Activated CD8-positive, alpha-beta memory T cell treated with anti-CD3 and anti-CD28 coated beads for 36 hours (primary cell): ENCODE data around the gene SLC16A11. TPM values are rescaled to one million over a fixed set of nuclear protein-coding genes. Genes with fewer than 3 reads are reported as not detected.

Source experiments
- CTCF ChIA-PET: fragments of 350-600 bp; sonication (Branson Sonifier 250); formaldehyde crosslinking; loops from one replicate; lab custom pipeline; 2021; ENCODE audit warnings: antibody characterized with exemption; lab: Charles Lee
- POLR2A ChIA-PET: fragments of 350-600 bp; sonication (Branson Sonifier 250); formaldehyde crosslinking; loops from one replicate; lab custom pipeline; 2021; ENCODE audit warnings: antibody characterized with exemption; lab: Charles Lee
- total RNA-seq, 2 experiments: library from RNA; stranded (reverse); gene quantifications; one replicate each; pipeline ENCODE4 v1.2.3, GENCODE V29; 2021

The SLC16A11 gene
- total RNA-seq, 2 experiments from 2014 or later, result 1.9 to 2.3 TPM

DNA sequence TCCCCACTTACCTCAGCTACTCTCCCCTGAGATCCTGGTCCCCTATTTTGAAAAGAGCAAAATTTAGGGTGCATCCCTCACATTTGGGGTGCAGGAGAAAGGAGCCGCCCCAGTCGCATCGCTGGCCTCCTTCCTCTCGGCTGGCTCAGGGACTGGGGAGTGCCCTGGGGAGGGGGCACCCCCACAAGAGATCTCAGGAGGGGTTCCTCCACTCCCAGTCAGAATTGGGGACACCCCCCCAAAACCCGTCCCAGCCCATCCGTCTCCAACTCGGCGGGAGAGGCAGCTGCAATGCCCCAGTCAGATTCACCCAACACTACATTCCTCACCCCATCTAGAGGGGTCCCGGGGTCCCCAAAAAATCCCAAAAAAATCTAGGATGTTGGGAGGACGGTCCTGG lies 24.5 kb downstream of the SLC16A11 start:
- CTCF ChIA-PET, result interaction anchor here (1.3 to 1.5 kb wide), 3 partner anchors 14 to 105 kb away, joined by 3 to 5 read pairs (median 4); no protein-coding TSS in a partner anchor

DNA sequence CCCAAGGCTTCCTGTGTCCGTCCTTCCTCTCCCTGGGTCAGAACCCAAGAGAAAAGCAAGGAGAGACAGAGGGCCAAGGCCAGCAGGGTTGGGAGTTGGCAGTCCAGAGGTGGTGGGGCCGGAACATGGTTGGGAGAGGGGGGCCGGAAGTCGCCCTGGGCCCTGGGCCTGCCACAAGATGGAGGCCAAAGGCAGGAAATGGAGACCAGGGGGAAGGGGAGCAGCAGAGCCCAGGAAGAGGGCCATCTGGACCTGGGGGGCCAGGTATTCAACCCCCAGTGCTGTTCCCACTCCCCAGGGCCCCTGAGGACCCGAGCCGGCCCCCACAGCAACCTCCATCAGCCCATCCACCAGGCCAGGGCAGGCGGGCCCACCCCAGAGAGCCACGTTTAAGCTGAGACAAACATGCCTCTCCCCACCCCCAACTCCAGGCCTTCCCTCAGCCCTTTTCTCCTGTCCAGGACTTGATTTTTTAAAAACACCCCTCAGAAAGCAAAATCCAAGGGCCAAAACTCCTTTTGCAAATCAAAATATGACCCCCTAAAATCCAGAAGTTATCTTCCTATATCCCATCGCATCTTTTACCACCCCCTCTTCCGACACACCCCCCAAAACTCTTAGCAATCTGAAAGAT lies 25.4 kb downstream of the SLC16A11 start:
- POLR2A ChIA-PET, result no interaction called here
- CTCF ChIA-PET, result interaction anchor here (0.7 to 1.5 kb wide), 4 partner anchors 13 to 316 kb away, joined by 3 to 5 read pairs (median 4); no protein-coding TSS in a partner anchor

More for the DNA sequence above, 24.5 kb downstream of the SLC16A11 start:
- POLR2A ChIA-PET, result no interaction called here

DNA sequence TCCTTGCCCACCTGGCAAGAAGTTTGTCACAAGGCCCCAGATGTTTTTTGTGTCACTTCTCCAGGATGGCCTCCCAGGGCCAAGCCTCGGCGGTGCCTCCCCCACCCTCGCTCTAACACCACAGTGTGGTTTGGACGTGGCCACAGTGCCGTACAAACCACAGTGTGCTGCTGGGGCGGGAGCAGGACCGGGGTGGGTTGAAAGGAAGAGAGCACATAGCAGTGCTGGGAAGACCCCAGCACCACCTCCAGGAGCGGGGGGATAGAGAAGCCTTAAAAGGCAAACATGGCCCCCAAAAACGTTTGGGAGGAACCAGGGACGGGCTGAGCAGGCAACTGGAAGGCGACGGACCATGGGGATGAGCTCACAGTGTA lies 26.1 kb downstream of the SLC16A11 start:
- ChIA-PET POLR2A (no interaction called here), CTCF (no interaction called here)

DNA sequence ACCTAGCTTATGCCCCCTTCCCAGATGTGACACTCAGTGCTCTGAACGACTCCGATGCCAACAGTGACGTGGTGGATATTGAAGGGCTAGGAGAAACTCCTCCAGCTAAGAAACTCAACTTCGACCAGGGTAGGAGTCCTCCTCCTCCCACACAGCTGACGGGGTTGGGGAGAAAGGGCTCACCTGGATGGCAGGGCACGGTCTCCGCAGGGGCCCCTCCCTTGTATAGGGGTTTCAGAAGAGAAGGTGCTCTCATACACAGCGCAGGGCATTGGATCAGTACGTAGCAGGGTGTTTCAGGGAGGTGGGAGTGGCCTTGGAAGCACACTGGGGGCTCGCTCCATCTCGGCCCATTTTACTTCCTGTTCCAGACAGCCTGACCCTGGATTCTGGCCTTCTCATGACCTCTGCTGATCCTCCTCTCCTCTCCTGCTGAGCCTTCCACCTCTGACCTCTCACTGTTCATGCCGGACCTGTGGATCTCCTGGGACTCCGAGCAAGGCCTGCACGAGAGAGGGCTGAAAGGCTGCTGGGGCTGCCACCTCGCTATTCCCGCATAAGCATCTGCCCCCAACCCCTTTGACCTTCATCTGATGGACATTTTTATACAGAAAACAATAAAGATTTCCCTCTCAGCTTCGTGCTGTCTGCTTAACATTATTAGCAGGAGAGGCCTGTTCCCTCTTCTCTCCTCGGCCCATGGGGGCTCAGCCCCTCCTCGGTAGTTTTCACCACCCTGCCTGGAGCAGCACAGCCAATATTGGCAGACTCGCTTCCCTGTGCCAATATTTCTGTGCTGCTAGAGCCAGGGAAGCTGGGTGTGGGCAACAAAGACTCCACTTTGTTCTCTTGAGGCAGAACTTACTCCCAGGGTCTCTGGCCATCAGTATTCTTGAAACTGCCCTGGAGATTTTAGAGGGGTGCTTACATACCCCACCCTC lies 26.7 kb downstream of the SLC16A11 start:
- CTCF ChIA-PET, result interaction anchor here (1.8 kb wide), 1 partner anchor 11 kb away, joined by 5 read pairs; no protein-coding TSS in a partner anchor
- POLR2A ChIA-PET, result no interaction called here

DNA sequence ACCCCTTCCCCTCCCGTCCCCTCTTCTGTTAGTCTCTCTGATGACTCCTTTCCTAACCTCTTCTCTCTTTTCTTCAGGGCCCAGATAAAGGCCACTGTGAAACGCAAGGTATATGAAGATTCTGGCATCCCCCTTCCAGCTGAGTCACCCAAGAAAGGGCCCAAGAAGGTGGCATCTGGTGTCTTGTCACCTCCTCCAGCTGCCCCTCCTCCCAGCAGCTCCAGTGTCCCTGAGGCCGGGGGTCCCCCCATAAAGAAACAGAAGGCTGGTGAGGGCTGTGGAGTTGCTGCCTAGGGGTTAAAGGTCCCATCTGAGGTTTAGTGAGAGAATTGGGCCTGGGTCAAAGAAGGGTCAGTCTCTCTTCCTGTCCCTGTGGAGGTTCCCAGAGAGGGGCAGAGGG lies 27.5 kb downstream of the SLC16A11 start:
- POLR2A ChIA-PET, result no interaction called here
- CTCF ChIA-PET, result interaction anchor here (0.7 to 1.8 kb wide), 6 partner anchors 11 to 102 kb away, joined by 3 to 5 read pairs (median 5); partner anchors contain the start of gene SLC16A13

DNA sequence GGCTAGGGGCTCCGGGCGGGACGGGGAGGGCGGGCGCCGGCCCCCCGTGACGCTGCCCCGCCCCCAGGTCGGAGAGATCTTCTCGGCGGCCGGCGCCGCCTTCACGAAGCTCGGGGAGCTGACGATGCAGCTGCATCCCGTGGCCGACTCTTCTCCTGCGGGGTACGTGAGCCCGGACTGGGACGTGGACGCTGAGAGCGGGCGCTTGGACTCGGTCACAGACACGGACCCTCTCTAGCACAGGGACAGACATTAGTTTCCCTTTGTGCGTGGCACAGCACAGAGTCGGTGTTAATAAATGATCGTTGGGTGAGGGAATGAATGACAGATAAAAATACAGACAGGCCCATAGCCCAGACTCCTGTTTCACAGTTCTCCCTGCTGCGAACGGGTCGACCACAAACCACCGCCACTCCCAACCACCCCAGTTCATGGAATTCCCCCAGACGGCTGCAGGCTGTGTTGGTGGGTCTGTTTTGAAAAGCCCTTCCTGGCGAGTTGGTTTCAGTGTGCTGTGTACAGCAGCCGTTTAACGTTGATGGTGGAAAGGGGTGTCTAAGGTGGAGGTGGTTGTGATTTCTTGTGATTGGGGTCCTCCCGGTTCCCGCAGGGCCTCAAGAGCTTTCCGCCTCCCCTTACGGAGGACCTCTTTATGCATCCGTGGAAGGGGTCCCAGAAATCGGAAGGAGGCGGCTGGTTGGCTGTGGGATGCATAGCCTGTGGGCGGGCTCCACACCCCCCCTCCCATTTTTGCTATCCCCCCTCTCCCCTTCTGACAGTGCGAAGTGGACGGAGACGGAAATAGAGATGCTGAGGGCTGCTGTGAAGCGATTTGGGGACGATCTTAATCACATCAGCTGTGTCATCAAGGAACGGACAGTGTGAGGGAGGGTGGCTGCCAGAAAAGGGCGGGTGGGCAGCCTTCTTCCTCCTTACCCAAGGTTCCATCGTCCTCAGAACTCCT lies 28.6 kb downstream of the SLC16A11 start:
- ChIA-PET CTCF (interaction anchor here (0.6 to 2.6 kb wide), 10 partner anchors 11 to 104 kb away, joined by 3 to 7 read pairs (median 4); partner anchors contain the start of gene SLC16A13), POLR2A (interaction anchor here (0.6 to 1.7 kb wide), 3 partner anchors 9 to 21 kb away, joined by 3 to 6 read pairs (median 3); partner anchors contain the start of genes ALOX12 and SLC16A13)

DNA sequence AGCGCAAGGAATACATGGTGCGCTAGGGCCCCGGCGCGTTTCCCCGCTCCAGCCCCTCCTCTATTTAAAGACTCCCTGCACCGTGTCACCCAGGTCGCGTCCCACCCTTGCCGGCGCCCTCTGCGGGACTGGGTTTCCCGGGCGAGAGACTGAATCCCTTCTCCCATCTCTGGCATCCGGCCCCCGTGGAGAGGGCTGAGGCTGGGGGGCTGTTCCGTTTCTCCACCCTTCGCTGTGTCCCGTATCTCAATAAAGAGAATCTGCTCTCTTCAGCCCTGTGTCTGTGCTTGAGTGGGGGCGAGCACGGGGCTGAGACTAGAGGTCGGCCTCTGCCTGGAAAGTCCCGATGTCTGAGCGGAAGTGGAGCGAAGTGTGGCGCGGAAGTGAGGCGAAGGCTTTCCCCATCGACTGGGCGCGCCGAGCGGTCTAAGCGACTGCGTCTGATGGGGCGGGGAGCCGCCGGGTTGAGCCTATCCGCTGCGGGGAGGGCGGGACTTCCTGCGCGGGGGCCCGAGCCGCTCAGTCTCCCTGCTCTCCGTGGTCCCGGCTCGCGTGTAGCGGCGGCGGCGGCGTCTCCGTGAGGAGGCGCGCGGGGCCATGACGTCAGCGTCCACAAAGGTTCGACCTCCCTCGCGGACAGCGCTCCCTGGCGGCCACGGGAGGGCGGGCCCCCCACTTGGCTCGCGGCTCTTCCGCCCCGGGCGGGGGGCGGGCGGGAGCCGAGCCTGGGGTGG lies 29.5 kb downstream of the SLC16A11 start:
- POLR2A ChIA-PET, result interaction anchor here (0.6 to 1.7 kb wide), 2 partner anchors 20 to 21 kb away, joined by 4 to 6 read pairs; partner anchors contain the start of gene SLC16A13

DNA sequence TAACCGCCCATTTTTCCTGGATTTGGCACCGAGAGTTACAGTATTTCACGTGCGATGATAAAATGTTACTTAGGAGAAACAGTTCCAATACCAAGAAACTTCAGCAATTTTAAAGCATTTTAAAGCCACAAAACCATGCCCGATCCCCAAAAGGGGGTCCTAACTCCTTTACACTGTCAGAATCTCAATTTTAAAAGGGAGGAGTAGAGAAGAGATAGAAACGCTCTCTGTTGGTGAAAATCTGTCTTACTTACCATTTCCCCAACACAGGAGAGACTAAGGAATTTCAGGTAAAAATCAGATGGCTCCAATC lies 32.0 kb downstream of the SLC16A11 start:
- ChIA-PET CTCF (interaction anchor here (1.1 to 1.9 kb wide), 4 partner anchors 10 to 180 kb away, joined by 3 to 10 read pairs (median 4); partner anchors contain the start of gene BCL6B), POLR2A (interaction anchor here (1.7 kb wide), 1 partner anchor 24 kb away, joined by 4 read pairs; the partner anchor contains the start of gene SLC16A13)

More for the DNA sequence above, 29.5 kb downstream of the SLC16A11 start:
- CTCF ChIA-PET, result interaction anchor here (0.6 to 2.6 kb wide), 3 partner anchors 21 to 103 kb away, joined by 3 to 7 read pairs (median 3); partner anchors contain the start of gene SLC16A13

DNA sequence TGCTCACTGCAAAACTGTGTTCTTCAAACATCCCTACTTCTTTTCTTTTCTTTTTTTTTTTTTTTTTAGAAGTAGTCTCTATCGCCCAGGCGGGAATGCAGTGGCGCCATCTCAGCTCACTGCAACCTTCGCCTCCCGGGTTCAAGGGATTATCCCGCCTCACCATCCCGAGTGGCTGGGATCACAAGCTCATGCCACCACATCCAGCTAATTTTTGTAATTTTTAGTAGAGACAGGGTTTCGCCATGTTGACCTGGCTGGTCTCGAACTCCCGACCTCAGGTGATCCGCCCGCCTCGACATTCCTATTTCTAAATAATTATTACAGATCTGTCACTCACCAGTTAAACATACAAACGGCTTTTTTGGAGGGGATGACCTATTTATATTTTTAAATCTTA lies 32.5 kb downstream of the SLC16A11 start:
- ChIA-PET POLR2A (no interaction called here), CTCF (interaction anchor here (1.1 kb wide), 2 partner anchors 16 to 180 kb away, joined by 3 to 4 read pairs; no protein-coding TSS in a partner anchor)

DNA sequence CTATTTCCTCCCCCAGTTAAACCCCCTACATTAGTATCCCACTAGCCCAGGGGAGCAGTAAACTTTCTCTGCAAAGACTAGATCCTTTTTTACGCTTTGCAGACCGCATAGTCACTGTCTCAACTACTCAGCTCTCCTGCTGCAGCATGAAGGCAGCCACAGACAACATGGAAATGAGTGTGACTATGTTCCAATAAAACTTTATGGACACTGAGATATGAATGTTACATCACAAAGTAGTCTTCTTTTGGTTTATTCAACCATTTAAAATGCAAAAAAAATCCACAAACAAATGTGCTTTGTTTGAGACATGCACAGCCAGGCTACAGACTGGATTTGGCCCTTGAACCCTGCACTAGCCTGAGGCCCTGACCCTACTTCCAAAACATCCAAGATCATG lies 33.4 kb downstream of the SLC16A11 start:
- CTCF ChIA-PET, result interaction anchor here (1.1 kb wide), 1 partner anchor 96 kb away, joined by 5 read pairs; no protein-coding TSS in a partner anchor
- POLR2A ChIA-PET, result no interaction called here

DNA sequence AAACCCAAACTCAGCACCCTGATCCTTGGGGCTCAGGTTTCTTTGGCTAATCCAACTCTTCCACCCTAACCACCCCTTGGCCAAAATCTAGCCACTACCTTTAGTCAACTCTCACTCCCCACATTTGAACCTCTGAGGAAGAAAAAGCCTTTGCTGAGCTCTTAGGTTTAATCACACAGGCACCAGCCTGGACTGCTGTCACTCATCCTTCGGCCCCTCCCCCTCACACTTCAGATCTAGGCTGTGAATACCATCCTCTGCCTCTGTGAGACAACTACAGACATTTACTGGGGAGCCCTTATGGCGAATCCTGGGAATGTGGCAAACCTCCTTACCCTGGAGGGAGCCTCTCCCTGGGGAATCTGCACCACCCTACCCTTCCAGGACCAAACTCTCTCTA lies 36.7 kb downstream of the SLC16A11 start:
- ChIA-PET CTCF (interaction anchor here (0.6 to 8.8 kb wide), 4 partner anchors 16 to 97 kb away, joined by 3 to 69 read pairs (median 14); partner anchors contain the start of gene BCL6B), POLR2A (interaction anchor here (0.7 kb wide), 1 partner anchor 11 kb away, joined by 3 read pairs; the partner anchor contains the start of gene ALOX12)

DNA sequence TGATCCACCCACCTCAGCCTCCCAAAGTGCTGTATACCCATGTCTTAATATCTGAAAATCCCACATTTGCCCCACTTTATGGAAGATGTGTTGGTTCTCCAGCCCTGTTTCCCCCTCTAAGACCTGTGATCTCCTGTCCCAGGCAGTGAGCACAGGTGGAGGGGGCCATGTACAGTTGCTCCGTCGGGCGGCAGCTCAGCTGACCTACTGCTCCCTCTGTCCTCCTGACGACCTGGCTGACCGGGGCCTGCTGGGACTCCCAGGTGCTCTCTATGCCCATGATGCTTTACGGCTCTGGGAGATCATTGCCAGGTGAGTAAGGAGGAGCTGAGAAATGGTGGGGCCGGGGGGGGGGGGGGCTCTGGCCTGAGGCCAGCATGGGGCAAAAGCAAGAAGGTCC lies 38.2 kb downstream of the SLC16A11 start:
- CTCF ChIA-PET, result interaction anchor here (0.6 to 8.8 kb wide), 7 partner anchors 8 to 95 kb away, joined by 3 to 69 read pairs (median 3); no protein-coding TSS in a partner anchor
- POLR2A ChIA-PET, result no interaction called here

DNA sequence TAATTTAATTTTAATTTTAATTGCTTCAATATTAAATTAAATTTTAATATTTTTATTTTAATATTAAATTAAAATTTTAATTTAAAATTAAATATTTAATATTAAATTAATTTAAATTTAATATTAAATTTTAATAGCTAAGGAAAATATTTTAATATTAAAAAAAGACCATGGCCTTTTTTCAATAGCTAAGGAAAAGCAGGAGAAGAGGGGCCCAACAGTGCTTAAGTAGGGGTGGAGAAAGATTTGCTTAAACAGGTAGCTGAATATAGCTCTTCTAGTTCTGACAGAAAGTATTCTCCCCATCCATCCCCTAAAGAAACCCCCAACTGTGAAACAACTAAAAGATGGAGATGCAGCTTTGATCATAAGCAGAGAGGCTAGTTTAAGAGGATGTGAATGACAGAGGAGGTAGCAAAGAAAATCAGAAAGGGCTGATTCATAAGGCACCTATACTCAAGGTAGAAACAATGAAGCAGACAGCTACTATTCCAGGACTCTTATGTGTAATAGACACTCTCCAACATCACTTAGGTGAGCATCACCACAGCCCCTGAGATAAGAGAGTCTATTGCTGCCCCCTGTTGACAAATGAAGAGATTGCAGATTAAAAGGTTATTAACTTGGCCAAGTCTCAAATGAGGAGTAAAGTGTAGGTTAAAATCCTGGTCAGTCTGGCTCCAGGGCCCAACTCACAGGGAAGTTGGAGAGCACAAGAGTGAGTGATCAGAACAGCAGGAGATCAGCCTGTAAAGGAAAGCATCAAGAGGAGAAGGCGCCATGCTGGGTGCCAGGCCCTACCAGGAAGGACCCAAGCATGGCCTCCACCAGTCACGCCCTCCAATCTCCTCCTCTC lies 39.3 kb downstream of the SLC16A11 start:
- ChIA-PET POLR2A (interaction anchor here (0.6 kb wide), 1 partner anchor 94 kb away, joined by 10 read pairs; no protein-coding TSS in a partner anchor), CTCF (interaction anchor here (0.6 to 8.8 kb wide), 22 partner anchors 9 to 173 kb away, joined by 3 to 69 read pairs (median 4); partner anchors contain the start of gene ALOX12)

DNA sequence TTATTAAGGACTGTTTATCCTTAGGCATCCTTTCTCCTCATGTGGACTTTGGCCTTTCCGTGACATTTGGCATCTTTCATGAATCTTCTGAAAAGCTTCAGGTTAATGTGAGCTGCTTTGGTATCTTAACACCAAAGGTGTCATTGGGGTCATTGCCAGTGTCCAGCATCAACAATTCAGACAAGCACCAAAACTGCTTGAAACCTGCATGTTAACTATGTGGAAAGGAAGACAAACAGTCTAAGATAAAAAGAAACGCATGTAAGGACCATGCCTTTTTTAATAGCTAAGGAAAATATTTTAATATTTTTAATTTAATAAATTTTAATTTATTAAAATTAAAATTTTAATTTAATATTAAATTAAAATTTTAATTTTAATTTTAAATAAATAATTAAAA lies 40.1 kb downstream of the SLC16A11 start:
- ChIA-PET POLR2A (no interaction called here), CTCF (interaction anchor here (0.7 to 8.8 kb wide), 10 partner anchors 12 to 799 kb away, joined by 3 to 69 read pairs (median 6); no protein-coding TSS in a partner anchor)

DNA sequence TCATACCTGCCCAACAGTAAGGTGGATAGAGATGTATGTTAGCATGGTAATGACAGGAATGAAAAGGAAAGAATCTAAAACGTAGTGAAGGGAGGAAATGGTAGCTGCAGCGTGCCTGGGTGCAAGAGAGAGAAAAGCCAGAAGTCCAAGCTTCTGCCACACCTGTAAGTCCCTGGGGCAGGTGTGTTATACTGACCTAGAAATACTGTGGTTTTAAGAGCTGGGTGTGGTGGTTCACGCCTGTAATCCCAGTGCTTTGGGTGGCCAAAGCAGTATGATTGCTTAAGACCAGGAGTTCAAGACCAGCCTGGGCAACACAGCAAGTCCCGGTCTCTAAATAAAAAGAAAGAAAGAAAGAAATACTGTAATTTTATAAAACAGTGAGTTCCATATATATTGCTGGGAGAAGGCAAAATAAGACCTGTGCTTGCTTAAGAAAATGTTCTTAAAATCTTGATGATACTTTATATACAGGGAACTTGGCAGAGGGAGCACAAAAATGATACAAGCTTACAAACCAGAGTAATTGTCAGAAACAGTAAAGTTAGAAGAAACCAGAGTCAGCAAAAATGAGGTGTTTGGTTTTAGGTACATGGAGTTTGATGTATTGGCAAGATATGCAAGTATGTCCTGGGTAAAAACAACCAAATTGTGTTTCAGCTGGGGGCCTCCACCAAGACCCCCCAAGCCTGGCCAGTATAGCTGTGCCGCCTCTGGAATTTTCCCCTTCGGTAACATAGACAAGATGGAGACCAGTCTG lies 41.4 kb downstream of the SLC16A11 start:
- ChIA-PET CTCF (interaction anchor here (0.9 to 8.8 kb wide), 8 partner anchors 16 to 92 kb away, joined by 3 to 69 read pairs (median 5); partner anchors contain the start of gene SLC16A13), POLR2A (no interaction called here)
